Panc1 (cell line): ENCODE measurements around the gene PLCB1. TPM values are rescaled to one million over a fixed set of nuclear protein-coding genes. Genes with fewer than 3 reads are reported as not detected.
"Not testable (repeated sequence)": the region's sequence is repeated elsewhere in the genome, so short reads cannot be mapped to it uniquely, and the experiment has no call there.

Experiments used
- ATAC-seq: fragments of 200-7000 bp; cut with Tn5 transposase; 2 replicates; pipeline ENCODE4 v1.9.1; 2020; ENCODE audit warnings: mild to moderate bottlenecking, moderate library complexity
- BruUV-seq: library from RNA; stranded (reverse); fragments of 400-500 nt; replicated peaks from 2 replicates; lab custom pipeline; 2021; lab: Mats Ljungman, UMichigan
- CTCF ChIA-PET: fragments of 300-600 bp; sonication (Branson Sonifier 250); formaldehyde crosslinking; loops from one replicate; lab custom pipeline; 2022; ENCODE audit warnings: antibody characterized with exemption; lab: Charles Lee
- POLR2A ChIA-PET: fragments of 300-600 bp; sonication (Branson Sonifier 250); formaldehyde crosslinking; loops from one replicate; lab custom pipeline; 2022; ENCODE audit warnings: antibody characterized with exemption; lab: Charles Lee
- DNase-seq: peaks from one replicate; pipeline ENCODE4 v3.0.0-alpha.2; 2010; ENCODE audit warnings: low read depth, low spot score
- H3K27ac ChIP-seq: 2 replicates; pipeline ENCODE4 v1.5.1; 2011; ENCODE audit warnings: mild to moderate bottlenecking, low read length, inconsistent platforms
- H3K27me3 ChIP-seq: fragments of 200-500 bp; sonication (Bioruptor generic); 2 replicates; pipeline ENCODE4 v1.6.0; 2014; ENCODE audit warnings: low read length, inconsistent platforms; ENCODE audit not compliant: control insufficient read depth, insufficient read depth
- H3K36me3 ChIP-seq: fragments of 200-500 bp; sonication (Bioruptor generic); 2 replicates; pipeline ENCODE4 v1.5.1; 2014; ENCODE audit warnings: inconsistent platforms, mild to moderate bottlenecking, low read length, moderate library complexity; ENCODE audit not compliant: control insufficient read depth, insufficient read depth
- H3K4me1 ChIP-seq: 2 replicates; pipeline ENCODE4 v1.5.1; 2011; ENCODE audit warnings: inconsistent platforms, mild to moderate bottlenecking, low read length, moderate library complexity; ENCODE audit not compliant: control insufficient read depth, insufficient read depth
- H3K4me3 ChIP-seq, 2 experiments: 2 replicates each; pipeline ENCODE4 v1.5.1; 2011 to 2012; ENCODE audit warnings: low read depth in 2 of 2, low read length in 2 of 2, mild to moderate bottlenecking in 2 of 2, inconsistent platforms in 1 of 2, moderate library complexity in 1 of 2
- H3K9me3 ChIP-seq: fragments of 200-500 bp; sonication (Bioruptor generic); 2 replicates; pipeline ENCODE4 v1.5.1; 2014; ENCODE audit warnings: low read depth, mild to moderate bottlenecking, inconsistent platforms, low read length, moderate library complexity; ENCODE audit not compliant: control insufficient read depth, insufficient read depth
- POLR2AphosphoS5 ChIP-seq: IDR thresholded peaks from 2 replicates; pipeline ENCODE4 v1.6.1; 2012; ENCODE audit warnings: mild to moderate bottlenecking, low read depth, low read length, moderate library complexity
- SIN3A ChIP-seq: IDR thresholded peaks from 2 replicates; pipeline ENCODE4 v1.6.1; 2012; ENCODE audit warnings: low read depth, mild to moderate bottlenecking, low read length, moderate library complexity, borderline replicate concordance; ENCODE audit not compliant: insufficient read depth
- TCF7L2 ChIP-seq: IDR thresholded peaks from 2 replicates; pipeline ENCODE4 v1.6.1; 2011; ENCODE audit warnings: mild to moderate bottlenecking, low read depth, low read length, inconsistent platforms
- in situ Hi-C: cut with HindIII; loops from 2 replicates; pipeline ENCODE4 v1.10.0; 2016; ENCODE audit warnings: low sequenced_read_pairs, low pct_unique_long_range_greater_than_20kb
- intact Hi-C: fragments of 100-400 bp; cut with micrococcal nuclease; formaldehyde crosslinking; loops from one replicate; pipeline ENCODE4 v1.10.0; 2022; ENCODE audit not compliant: unreplicated experiment
- total RNA-seq: library from RNA; stranded (reverse); gene quantifications from one replicate; pipeline ENCODE4 v1.2.1, GENCODE V29; 2021; ENCODE audit not compliant: unreplicated experiment
- TF ChIP-seq, protein P1 (sequence below): fragments of 450-650 bp; IDR thresholded peaks from 2 replicates; pipeline ENCODE4 v1.5.1; 2017; ENCODE audit warnings: mild to moderate bottlenecking
- TF ChIP-seq, protein P2 (sequence below), 2 experiments: IDR thresholded peaks; 2 replicates each; pipeline ENCODE4 v1.6.1; 2011 to 2012; ENCODE audit warnings: low read depth in 2 of 2, control low read depth in 1 of 2, low read length in 1 of 2, mild to moderate bottlenecking in 1 of 2, moderate library complexity in 1 of 2; ENCODE audit not compliant: insufficient read depth in 1 of 2

The PLCB1 gene
- total RNA-seq, 1 experiment from 2014 or later: 0.59 TPM

DNA sequence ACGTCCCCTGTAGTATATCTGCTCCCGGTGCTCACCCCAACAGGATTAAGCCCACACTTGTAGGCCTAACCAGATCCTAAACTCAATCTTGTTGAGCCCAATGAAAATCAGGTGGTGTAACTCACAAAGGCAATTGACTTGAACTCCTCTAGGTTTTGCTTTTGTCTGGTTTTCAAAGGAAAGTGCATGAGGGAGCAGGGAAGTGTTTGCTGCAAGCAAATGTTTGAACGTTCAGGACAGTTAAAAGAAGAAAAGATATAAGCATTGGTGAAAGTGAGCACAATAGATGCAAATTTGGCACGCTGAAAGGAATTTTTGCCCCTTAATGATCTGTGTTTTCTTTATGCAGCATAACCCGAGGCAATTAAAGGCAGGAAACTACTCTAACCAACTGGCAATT, 212.6 kb downstream of the PLCB1 start:
- ATAC-seq (no peak), DNase-seq (no peak)
- no TSS peak for BruUV-seq
- Histone ChIP-seq H3K27me3 (no peaks in the 10 kb centered on the region), H3K36me3 (no peaks in the 10 kb centered on the region), H3K9me3 (no peaks in the 10 kb centered on the region), H3K4me3 (no peak overlapping the region), H3K27ac (no peak overlapping the region), H3K4me1 (no peaks in the 10 kb centered on the region)
- ChIA-PET CTCF (no interaction called here), POLR2A (no interaction called here)
- intact Hi-C loops (no loop called here), in situ Hi-C loops (no loop called here)
- TF ChIP-seq TCF7L2: no peak
- TF ChIP-seq, protein P1, sequence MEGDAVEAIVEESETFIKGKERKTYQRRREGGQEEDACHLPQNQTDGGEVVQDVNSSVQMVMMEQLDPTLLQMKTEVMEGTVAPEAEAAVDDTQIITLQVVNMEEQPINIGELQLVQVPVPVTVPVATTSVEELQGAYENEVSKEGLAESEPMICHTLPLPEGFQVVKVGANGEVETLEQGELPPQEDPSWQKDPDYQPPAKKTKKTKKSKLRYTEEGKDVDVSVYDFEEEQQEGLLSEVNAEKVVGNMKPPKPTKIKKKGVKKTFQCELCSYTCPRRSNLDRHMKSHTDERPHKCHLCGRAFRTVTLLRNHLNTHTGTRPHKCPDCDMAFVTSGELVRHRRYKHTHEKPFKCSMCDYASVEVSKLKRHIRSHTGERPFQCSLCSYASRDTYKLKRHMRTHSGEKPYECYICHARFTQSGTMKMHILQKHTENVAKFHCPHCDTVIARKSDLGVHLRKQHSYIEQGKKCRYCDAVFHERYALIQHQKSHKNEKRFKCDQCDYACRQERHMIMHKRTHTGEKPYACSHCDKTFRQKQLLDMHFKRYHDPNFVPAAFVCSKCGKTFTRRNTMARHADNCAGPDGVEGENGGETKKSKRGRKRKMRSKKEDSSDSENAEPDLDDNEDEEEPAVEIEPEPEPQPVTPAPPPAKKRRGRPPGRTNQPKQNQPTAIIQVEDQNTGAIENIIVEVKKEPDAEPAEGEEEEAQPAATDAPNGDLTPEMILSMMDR: no peak
- TF ChIP-seq, protein P2, sequence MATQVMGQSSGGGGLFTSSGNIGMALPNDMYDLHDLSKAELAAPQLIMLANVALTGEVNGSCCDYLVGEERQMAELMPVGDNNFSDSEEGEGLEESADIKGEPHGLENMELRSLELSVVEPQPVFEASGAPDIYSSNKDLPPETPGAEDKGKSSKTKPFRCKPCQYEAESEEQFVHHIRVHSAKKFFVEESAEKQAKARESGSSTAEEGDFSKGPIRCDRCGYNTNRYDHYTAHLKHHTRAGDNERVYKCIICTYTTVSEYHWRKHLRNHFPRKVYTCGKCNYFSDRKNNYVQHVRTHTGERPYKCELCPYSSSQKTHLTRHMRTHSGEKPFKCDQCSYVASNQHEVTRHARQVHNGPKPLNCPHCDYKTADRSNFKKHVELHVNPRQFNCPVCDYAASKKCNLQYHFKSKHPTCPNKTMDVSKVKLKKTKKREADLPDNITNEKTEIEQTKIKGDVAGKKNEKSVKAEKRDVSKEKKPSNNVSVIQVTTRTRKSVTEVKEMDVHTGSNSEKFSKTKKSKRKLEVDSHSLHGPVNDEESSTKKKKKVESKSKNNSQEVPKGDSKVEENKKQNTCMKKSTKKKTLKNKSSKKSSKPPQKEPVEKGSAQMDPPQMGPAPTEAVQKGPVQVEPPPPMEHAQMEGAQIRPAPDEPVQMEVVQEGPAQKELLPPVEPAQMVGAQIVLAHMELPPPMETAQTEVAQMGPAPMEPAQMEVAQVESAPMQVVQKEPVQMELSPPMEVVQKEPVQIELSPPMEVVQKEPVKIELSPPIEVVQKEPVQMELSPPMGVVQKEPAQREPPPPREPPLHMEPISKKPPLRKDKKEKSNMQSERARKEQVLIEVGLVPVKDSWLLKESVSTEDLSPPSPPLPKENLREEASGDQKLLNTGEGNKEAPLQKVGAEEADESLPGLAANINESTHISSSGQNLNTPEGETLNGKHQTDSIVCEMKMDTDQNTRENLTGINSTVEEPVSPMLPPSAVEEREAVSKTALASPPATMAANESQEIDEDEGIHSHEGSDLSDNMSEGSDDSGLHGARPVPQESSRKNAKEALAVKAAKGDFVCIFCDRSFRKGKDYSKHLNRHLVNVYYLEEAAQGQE (IDR thresholded peaks at IDR 0.05; ENCODE audit: insufficient read depth in 1 of 2, low read depth in 2 of 2, low read length in 1 of 2): no peak
- no peak for TF ChIP-seq SIN3A
- TF ChIP-seq POLR2AphosphoS5: no peak

DNA sequence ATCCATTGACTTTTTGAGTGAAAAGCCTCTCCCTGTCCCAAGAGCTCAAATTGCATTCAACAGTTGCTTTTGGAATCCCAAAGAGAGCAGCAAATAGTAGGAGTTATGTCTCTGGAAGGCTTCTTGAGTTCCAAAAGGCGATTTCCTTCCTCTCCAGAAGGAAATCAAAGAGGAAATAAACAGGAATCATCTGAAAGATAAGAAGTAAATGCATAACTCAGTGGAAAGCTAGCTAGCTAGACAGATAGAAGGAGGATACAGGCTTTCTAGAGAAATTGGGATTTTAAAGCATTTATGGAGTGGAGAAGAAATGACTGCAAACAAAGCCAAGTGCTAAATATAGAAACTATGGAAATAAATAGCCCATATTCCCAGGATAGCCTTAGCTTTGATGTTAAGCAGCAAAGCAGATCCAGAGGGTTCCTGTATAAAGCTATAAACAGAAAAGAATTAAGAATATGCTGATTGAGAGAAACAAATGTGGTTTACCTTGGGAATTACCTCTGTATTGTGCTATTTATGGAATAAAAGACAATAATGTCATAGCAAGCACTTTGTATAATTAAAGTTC, 214.7 kb downstream of the PLCB1 start:
- no peak overlapping the region for H3K4me3 ChIP-seq
- DNase-seq (no peak), ATAC-seq (no peak)
- no peaks in the 10 kb centered on the region for H3K36me3 ChIP-seq
- TF ChIP-seq POLR2AphosphoS5 (no peak), TCF7L2 (no peak), SIN3A (no peak)
- TF ChIP-seq, protein P1: no peak
- TF ChIP-seq, protein P2 (IDR thresholded peaks at IDR 0.05; ENCODE audit: insufficient read depth in 1 of 2, low read depth in 2 of 2, low read length in 1 of 2): no peak
- BruUV-seq: no TSS peak
- H3K27ac ChIP-seq: no peak overlapping the region
- ChIA-PET CTCF (no interaction called here), POLR2A (no interaction called here)
- no peaks in the 10 kb centered on the region for H3K27me3 ChIP-seq
- intact Hi-C loops: no loop called here
- in situ Hi-C loops: no loop called here
- no peaks in the 10 kb centered on the region for H3K9me3 ChIP-seq
- no peaks in the 10 kb centered on the region for H3K4me1 ChIP-seq

DNA sequence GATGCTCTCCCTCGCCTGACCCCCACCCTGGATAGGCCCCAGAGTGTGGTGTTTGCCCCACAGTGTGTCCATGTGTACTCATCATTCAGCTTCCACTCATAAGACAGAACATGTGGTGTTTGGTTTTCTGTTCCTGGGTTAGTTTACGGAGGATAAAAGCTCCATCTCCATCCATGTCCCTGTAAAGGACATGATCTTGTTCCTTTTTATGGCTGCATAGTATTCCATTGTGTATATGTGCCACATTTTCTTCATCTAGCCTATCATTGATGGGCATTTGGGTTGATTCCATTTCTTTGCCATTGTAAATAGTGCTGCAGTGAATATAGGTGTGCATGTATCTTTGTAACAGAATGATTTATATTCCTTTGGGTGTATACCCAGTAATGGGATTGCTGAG, 218.2 kb downstream of the PLCB1 start:
- intact Hi-C loops, BruUV-seq, H3K9me3 ChIP-seq, H3K4me3 ChIP-seq, POLR2A ChIA-PET, DNase-seq, H3K27ac ChIP-seq, in situ Hi-C loops, ATAC-seq, H3K4me1 ChIP-seq, H3K36me3 ChIP-seq, H3K27me3 ChIP-seq, CTCF ChIA-PET: not testable (repeated sequence)
